NOMO-1 treated with dmso at 0.1 percent for 144 hours (cell line): ENCODE measurements around the gene RTRAF.

Experiments
- DNase-seq: peaks from one replicate; lab custom pipeline; 2025; ENCODE audit not compliant: unreplicated experiment; lab: John Stamatoyannopoulos, UW

The RTRAF gene

GRCh38 chr14:51989293-51990234 lies at the start of gene RTRAF:
Gene RTRAF, plus strand, starts transcription at chr14:51989546. Its CDS starts 94 bp downstream, at chr14:51989640.
- peak; percentile 93 for DNase-seq

GRCh38 chr14:51939755-51940301 lies 49.5 kb upstream of the RTRAF start:
- no peak for DNase-seq

GRCh38 chr14:51942971-51943370 lies 46.4 kb upstream of the RTRAF start:
- DNase-seq, result no peak

DNA sequence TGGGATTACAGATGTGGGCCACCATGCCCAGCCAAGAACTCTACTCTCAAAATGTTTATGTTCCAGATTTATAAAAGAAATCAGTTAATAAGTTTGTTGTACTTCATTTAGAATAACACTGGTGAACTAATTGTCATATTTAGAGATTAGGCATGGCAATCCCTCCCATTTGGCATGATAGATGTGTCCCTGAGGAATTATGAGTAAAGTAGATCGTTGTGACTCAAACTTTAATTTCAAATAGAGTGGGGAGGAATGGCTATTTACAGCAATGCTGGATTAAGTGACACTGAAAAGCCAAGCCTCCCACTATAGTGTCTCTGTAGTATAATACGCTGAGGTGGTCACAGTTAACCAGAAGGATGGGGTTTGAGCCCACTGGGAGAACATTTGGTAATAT lies 39.3 kb upstream of the RTRAF start:
- no peak for DNase-seq

- no peak for DNase-seq
Measured at GRCh38 chr14:51951656-51952055, 37.7 kb upstream of the RTRAF start.

GRCh38 chr14:51954031-51954430 lies 35.3 kb upstream of the RTRAF start:
- DNase-seq, result no peak

GRCh38 chr14:51954657-51955056 lies 34.7 kb upstream of the RTRAF start:
- DNase-seq, result no peak

DNA sequence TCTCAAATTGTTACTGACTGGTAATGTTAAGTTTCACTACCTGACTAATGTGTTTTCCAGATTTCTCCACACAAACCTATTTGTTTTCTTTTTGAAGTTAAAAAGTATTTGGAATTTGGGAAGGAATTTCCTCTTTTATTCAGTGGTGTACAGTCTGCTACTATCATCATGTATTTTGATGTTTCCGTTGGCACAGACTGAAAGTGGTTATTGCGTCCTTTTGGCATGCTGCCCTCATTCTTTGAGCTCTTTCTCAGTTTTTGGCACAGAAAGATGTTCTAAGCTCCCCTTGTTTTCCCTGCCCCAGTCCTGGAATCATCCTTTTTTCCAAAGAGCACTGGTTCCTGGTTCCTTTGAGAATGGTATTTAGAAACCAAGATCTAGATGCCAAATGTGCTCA lies 31.4 kb upstream of the RTRAF start:
- DNase-seq, result no peak

DNA sequence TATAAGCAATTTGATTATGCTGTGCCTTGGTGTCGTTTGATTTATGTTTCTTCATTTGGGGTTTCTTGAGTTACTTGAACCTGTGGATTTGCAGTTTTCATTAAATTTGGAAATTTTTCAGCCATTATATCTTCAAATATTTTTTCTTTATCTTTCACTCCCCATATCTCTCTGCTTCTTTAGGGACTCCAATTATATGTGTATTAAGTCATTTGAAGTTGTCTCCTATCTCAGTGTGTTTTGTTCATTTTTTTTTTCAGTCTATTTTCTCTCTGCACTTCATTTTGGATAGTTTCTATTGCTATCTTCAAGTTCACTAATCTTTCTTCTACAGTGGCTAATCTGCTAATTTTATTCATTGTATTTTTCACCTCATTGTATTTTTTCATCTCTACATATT lies 29.4 kb upstream of the RTRAF start:
- no peak for DNase-seq

- no peak for DNase-seq
Measured at GRCh38 chr14:51960866-51961265, 28.5 kb upstream of the RTRAF start.

DNA sequence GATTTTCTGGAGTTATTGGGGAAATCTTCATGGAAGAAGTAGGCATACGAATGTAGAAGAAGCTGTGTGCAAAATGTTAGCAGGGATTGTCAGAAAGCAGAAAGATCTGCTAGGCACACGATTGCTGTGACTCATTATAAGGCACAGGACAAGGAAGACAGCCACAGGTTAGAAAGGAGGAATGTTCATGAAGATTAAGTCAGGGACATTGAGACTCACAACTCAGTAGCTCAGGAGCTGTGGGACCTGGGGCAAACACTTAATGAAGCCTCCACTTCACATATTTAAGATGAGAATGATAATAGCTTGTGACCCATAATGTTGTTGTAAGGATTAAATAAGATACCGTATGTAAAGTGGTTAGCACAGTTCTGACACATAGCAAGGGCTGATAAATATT lies 26.6 kb upstream of the RTRAF start:
- no peak for DNase-seq

DNA sequence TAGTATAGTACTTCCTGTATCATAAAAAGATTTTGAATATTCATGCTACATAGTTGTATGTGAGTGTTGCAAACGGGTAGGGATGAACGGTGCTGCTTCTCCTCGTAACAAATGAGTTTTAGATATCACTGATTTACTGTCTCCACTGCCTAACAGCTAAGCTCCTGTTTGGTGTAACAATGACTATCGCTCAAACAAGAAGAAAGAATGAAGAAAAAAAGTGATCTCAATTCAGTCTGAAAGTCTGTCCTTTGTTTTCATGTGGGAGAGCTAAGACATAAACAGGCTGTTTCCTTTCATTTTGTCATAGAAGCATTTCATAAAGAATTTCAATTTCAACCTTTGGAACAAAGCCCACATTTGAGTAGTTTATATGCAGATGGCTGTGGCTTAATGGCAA lies 26.1 kb upstream of the RTRAF start:
- DNase-seq, result no peak

GRCh38 chr14:51967521-51967920 lies 21.8 kb upstream of the RTRAF start:
- DNase-seq, result no peak

GRCh38 chr14:51969852-51970540 lies 19.4 kb upstream of the RTRAF start:
- DNase-seq, result no peak

DNA sequence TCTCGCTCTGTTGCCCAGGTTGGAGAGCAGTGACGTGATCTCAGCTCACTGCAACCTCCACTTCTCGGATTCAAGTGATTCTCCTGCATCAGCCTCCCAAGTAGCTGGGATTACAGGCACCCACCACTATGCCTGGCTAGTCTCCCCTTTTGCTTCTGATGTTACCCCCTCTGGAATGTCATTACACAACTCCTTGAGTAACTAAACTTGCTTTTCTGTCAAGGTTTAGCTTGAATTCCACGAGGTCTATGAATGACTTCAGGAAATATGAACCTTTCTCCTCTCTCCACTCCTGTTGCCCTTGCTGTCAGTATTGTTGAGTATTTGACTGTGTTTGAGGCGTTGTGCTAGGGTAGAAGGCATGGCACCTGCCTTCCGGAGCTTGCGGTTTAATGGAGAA lies 16.8 kb upstream of the RTRAF start:
- DNase-seq, result no peak

DNA sequence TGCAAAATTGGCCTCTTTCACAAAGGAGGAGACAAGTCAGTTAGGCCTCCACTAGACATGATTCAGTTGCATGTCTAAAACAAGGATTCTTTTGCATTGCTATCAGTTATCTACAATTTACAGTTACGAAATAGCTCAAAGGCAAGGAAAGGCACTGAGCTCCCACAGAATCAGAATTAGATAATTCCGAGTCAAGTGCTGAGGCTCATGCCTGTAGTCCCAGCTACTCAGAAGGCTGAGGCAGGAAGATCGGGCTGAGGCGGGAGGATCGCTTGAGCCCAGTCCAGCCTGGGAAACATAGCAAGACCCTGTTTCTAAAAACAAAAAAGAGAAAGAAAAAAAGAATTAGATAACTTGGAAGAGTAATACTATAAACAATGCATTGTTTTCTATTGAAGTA lies 12.3 kb upstream of the RTRAF start:
- DNase-seq, result no peak

DNA sequence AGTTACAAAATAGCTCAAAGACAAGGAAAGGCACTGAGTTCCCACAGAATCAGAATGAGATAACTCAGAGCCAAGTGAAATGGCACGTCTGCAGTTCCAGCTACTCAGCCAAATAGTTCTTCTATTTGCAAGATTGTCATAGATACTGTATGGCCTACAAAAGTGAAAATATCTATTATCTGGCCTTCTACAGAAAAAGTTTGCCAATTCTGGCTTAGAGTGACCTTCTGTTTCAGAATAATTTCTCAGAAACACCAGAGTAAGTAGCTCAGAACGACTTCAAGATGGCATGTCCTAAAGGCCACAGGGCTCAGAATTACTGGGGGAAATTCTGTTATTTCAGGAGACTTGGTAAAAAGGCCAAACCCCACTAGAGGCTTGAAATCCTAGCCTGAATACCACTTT lies 10.7 kb upstream of the RTRAF start:
- DNase-seq, result no peak

DNA sequence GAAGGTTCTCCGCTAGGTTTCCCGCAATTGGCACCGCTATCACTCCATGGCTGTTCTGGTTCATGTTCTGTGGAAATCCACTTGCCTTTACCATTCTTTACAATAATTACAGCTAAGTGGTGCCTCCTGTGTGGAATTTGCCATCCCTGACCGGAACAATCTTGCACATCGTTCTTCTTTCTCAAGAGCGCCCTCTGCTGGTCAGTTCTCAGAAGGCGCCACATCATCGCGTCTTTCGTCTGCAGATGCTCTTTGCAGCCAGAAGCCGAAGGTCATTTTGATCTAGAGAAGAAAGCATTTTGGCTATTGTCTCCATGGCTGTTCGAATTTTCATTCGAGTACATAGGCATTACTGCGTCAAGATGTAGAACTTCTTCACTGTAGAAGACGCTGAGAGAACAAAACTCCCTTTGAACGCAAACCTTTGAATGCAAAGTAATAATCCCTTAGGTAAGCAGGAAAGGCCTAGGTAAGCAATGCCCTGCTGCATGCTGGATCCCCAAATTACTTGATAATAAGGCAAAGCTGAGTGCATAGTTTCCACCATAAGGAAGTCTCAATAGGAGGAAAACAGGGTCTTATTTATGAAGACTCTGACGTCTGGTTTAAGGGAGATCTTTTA lies 10.1 kb upstream of the RTRAF start:
- DNase-seq, result peak; percentile 9

DNA sequence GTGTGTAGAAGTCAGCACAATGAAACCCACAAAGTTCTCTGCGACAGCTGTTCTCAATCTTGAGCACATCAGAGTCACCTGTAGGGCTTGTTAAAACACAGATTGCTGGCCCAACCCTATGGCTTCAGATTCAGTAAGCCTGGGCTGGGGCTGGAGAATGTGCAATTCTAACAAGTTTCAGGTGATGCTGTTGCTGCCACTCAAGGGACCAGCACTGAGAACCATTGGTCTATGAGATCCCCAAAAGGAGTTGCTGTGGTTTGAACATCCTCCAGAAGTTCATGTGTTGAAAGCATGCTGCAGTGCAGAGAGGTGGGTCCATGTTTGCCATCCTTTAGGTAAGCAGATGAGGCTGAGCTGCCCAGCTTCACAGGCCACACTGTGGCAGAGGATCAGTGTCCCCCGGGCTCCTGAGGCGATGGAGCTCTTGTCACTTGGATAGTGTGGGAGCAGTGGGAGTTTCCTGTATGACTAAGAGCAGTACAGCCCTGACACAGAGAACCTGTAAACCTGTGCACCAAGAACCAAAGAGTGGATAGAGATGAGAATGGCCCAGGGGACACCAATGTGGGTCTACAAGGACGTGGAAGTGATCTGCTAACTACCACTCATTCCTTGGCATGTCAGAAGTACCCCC lies 8.0 kb upstream of the RTRAF start:
- DNase-seq, result no peak

DNA sequence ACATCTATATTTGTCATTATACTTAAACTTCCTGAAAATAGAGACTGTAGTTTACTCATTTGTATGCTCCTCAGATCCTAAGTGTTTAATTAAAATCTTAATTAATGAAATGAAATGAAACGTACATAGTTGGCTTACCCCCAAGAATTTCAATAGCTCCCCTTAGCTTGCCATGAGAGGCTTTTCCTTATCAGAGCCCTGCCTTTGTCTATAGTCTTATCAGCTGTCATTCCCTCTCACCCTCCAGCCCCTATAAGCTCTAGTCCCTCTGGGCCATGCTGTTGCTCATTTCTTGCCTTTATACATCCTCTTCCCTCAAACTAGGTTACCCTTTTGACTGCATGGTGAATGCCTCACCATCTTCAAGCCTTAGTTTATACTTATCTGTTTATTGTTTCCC lies 1.1 kb upstream of the RTRAF start:
- DNase-seq, result no peak

DNA sequence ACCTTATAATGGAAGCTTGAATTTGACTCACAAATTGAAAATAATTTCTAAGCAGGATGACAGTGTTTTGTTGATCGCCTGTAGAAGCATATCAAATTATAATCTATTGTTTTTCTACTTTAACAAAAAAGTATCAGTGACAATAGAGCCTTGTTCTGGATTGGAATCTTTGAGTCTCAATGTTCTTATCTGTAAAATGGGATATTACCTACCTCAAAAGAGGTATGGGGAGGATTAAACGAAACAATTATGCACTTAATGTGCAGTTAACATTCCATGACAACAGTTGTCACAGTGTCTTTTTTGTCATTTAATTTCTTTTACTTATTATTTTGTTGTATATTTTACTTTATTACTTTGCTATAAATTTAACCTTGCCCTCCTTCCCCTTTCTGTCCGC lies 1.1 kb downstream of the RTRAF start:
- DNase-seq, result no peak
